NOMO-1 treated with dmso at 0.1 percent for 144 hours (cell line): ENCODE measurements around the gene PCOLCE2.
"Not testable (repeated sequence)": the region's sequence is repeated elsewhere in the genome, so short reads cannot be mapped to it uniquely, and the experiment has no call there.

ENCODE experiments used
- DNase-seq: peaks from one replicate; lab custom pipeline; 2025; ENCODE audit not compliant: unreplicated experiment; lab: John Stamatoyannopoulos, UW

The PCOLCE2 gene

GRCh38 chr3:142902356-142902755 is 13.5 kb upstream of the PCOLCE2 start:
- no peak for DNase-seq

- no peak for DNase-seq
Measured at GRCh38 chr3:142898346-142899213, 9.7 kb upstream of the PCOLCE2 start.

- no peak for DNase-seq
Measured at GRCh38 chr3:142897807-142898206, 8.9 kb upstream of the PCOLCE2 start.

GRCh38 chr3:142896996-142897395 is 8.1 kb upstream of the PCOLCE2 start:
- no peak for DNase-seq

- no peak for DNase-seq
Measured at GRCh38 chr3:142896201-142896755, 7.4 kb upstream of the PCOLCE2 start.

- no peak for DNase-seq
Measured at GRCh38 chr3:142894493-142894892, 5.6 kb upstream of the PCOLCE2 start.

GRCh38 chr3:142892714-142893113 is 3.8 kb upstream of the PCOLCE2 start:
- no peak for DNase-seq

GRCh38 chr3:142890592-142890991 is 1.7 kb upstream of the PCOLCE2 start:
- DNase-seq = no peak

GRCh38 chr3:142889212-142890014 is 530 bp upstream of the PCOLCE2 start:
- DNase-seq = no peak

GRCh38 chr3:142888099-142888480 is 793 bp downstream of the PCOLCE2 start:
- no peak for DNase-seq

GRCh38 chr3:142886940-142887339 is 1.9 kb downstream of the PCOLCE2 start:
- no peak for DNase-seq

GRCh38 chr3:142886021-142886420 is 2.9 kb downstream of the PCOLCE2 start:
- no peak for DNase-seq

GRCh38 chr3:142884531-142884930 is 4.4 kb downstream of the PCOLCE2 start:
- peak; percentile 19 for DNase-seq

GRCh38 chr3:142883534-142883933 is 5.3 kb downstream of the PCOLCE2 start:
- DNase-seq = not testable (repeated sequence)

- no peak for DNase-seq
Measured at GRCh38 chr3:142881445-142882224, 7.2 kb downstream of the PCOLCE2 start.

- DNase-seq = no peak
Measured at GRCh38 chr3:142878649-142879300, 10.1 kb downstream of the PCOLCE2 start.

- no peak for DNase-seq
Measured at GRCh38 chr3:142876417-142876816, 12.5 kb downstream of the PCOLCE2 start.

GRCh38 chr3:142875583-142876207 is 13.2 kb downstream of the PCOLCE2 start:
- no peak for DNase-seq

GRCh38 chr3:142875099-142875498 is 13.8 kb downstream of the PCOLCE2 start:
- DNase-seq = no peak

- DNase-seq = not testable (repeated sequence)
Measured at GRCh38 chr3:142868382-142868781, 20.5 kb downstream of the PCOLCE2 start.
